Colonic mucosa (tissue), 4 donors: ENCODE measurements around the gene CCNH. TPM values are rescaled to one million over a fixed set of nuclear protein-coding genes. Genes with fewer than 3 reads are reported as not detected.

ENCODE experiments used
- DNase-seq: peaks from one replicate; pipeline ENCODE4 v3.0.0-alpha.2; 2020
- H3K27ac ChIP-seq: fragments of 200-600 bp; one replicate; pipeline ENCODE4 v1.8.0; 2021
- H3K27me3 ChIP-seq: fragments of 200-600 bp; one replicate; pipeline ENCODE4 v1.8.0; 2021
- H3K36me3 ChIP-seq: fragments of 200-600 bp; one replicate; pipeline ENCODE4 v1.8.0; 2021
- H3K4me1 ChIP-seq: fragments of 200-600 bp; one replicate; pipeline ENCODE4 v1.8.0; 2021; ENCODE audit warnings: mild to moderate bottlenecking
- H3K4me3 ChIP-seq: fragments of 200-600 bp; one replicate; pipeline ENCODE4 v1.8.0; 2021
- H3K9ac ChIP-seq, 2 donors: one replicate each; pipeline ENCODE4 v1.7.0; 2013; ENCODE audit warnings: control low read depth in 2 of 2, low read depth in 2 of 2, low read length in 2 of 2
- H3K9me3 ChIP-seq: fragments of 200-600 bp; one replicate; pipeline ENCODE4 v1.8.0; 2021
- intact Hi-C: fragments of 100-400 bp; cut with DNase I; formaldehyde crosslinking; loops from one replicate; pipeline ENCODE4 v1.14.1; 2022
- total RNA-seq, 2 donors: library from RNA; stranded (reverse); fragmentation: NEBNext Ultra II Directional in 1 of 2; extraction: Animal tissue kit (Norgen Biotek cat#: 25700) in 1 of 2; gene quantifications; one replicate each; pipeline ENCODE4 v1.2.1, GENCODE V29; 2021
- TF ChIP-seq, protein P1 (sequence below): fragments of 200-600 bp; IDR thresholded peaks from one replicate; pipeline ENCODE4 v1.8.0; 2022; ENCODE audit warnings: antibody characterized with exemption, mild to moderate bottlenecking
- donor health status: healthy.
- donor health status: DM: no; HTN: no; CAD: no.
- donor health status: DM: no; HTN: no; CAD: no.

The CCNH gene
- total RNA-seq, 2 donors from 2014 or later, result 36.3 to 41.1 TPM

DNA sequence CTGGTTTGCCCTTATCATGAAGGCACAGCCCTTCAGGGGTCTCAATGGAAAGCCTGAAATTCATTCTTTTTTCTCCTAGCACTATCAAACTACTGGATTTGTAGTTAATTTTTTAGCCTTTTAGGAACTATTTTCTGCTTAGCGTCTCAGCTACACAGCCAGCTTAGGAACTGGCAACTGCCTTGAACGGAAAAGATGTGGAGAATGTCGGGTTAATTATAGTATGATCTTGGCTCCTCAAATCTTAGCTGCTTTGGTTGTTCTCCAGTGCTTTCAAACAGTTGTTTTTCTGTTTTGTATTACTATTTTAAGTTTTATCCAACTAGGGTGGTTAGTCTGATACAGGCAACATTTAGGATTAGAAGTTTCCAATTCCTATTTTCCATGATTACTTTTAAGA, 44.1 kb downstream of the CCNH start:
- no peak overlapping the region for H3K9ac ChIP-seq
- intact Hi-C loops, result no loop called here
- H3K4me1 ChIP-seq, result no peaks in the 10 kb centered on the region
- H3K4me3 ChIP-seq, result no peak overlapping the region
- TF ChIP-seq, protein P1, sequence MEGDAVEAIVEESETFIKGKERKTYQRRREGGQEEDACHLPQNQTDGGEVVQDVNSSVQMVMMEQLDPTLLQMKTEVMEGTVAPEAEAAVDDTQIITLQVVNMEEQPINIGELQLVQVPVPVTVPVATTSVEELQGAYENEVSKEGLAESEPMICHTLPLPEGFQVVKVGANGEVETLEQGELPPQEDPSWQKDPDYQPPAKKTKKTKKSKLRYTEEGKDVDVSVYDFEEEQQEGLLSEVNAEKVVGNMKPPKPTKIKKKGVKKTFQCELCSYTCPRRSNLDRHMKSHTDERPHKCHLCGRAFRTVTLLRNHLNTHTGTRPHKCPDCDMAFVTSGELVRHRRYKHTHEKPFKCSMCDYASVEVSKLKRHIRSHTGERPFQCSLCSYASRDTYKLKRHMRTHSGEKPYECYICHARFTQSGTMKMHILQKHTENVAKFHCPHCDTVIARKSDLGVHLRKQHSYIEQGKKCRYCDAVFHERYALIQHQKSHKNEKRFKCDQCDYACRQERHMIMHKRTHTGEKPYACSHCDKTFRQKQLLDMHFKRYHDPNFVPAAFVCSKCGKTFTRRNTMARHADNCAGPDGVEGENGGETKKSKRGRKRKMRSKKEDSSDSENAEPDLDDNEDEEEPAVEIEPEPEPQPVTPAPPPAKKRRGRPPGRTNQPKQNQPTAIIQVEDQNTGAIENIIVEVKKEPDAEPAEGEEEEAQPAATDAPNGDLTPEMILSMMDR, result no peak
- H3K9me3 ChIP-seq, result no peaks in the 10 kb centered on the region
- no peak overlapping the region for H3K27ac ChIP-seq
- H3K36me3 ChIP-seq, result no peaks in the 10 kb centered on the region
- no peak for DNase-seq
- no peaks in the 10 kb centered on the region for H3K27me3 ChIP-seq

DNA sequence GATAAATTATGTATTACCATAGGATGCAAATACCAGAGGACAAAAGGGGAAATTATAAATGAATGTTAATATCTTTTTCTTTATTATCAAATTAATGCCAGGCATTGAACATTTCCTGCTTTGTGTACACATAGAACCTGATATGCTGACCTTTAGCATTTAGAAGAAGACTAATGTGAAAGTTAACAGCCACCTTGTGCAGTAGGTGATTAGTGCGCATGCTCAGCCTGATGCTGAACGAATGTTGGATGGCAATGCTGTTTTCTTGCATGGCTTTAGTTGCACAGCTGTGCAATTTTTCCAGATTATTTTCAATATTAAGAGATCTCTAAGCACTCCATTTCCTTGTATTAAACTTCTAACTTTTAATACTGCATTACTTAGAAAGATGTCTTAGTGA, 45.5 kb downstream of the CCNH start:
- Histone ChIP-seq H3K36me3 (no peaks in the 10 kb centered on the region), H3K27me3 (no peaks in the 10 kb centered on the region), H3K4me1 (no peaks in the 10 kb centered on the region), H3K9ac (no peak overlapping the region), H3K9me3 (no peaks in the 10 kb centered on the region), H3K27ac (no peak overlapping the region), H3K4me3 (no peak overlapping the region)
- intact Hi-C loops, result no loop called here
- no peak for DNase-seq
- TF ChIP-seq, protein P1, result no peak

DNA sequence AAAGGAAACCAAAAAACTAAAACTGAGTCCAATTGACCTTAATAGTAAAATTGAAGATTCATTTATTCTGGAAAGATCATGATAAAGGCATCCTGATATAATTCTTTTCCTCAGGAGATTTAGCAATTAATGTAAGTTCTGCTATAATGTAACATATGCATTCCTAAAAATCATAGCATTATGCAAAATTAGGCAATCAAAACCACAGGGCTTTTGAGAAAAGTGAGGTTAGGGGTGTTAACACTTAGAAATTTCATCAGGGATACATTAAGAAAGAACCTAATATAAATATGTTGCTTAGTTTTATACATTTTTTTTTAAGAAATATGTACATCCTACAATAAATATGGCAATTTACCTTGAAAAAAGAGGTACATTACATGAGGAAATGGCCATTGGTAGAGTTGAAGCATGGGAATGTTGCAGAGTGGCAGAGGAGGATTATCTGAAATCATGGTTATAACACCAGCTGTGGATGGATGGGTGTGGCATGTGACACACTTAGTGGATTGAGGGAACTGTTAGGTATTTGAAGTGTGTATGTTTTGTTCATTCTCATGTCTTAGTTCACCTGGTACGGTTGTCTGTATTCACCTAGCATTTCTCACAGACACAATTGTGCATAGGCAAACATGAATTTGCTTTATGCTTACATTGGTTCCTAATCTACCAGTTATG, 51.1 kb downstream of the CCNH start:
- Histone ChIP-seq H3K4me3 (no peak overlapping the region), H3K9ac (no peak overlapping the region), H3K9me3 (no peaks in the 10 kb centered on the region), H3K4me1 (no peaks in the 10 kb centered on the region), H3K27ac (no peak overlapping the region), H3K27me3 (no peaks in the 10 kb centered on the region), H3K36me3 (no peaks in the 10 kb centered on the region)
- intact Hi-C loops, result no loop called here
- DNase-seq, result no peak
- TF ChIP-seq, protein P1, result no peak

DNA sequence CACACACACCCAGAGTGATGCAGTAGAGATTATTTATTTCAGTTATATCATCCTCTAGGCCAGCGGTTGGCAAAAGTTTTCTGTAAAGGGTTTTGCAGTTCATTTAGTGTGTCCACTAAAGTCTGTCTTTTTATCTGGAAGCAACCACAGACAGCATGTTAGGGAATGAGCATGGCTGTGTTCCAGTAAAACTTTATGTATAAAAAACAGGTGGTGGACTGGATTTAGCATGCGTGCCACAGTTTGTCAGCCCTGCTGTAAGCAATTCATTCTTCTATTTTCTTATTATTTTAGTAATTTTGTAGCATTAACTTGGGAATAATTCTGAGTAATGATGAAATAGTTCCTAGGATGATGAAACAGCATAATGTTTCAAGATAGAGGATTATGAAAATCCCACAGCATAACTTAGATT, 51.7 kb downstream of the CCNH start:
- no peaks in the 10 kb centered on the region for H3K27me3 ChIP-seq
- no peak overlapping the region for H3K4me3 ChIP-seq
- H3K27ac ChIP-seq, result no peak overlapping the region
- intact Hi-C loops, result no loop called here
- TF ChIP-seq, protein P1, result no peak
- H3K9ac ChIP-seq, result no peak overlapping the region
- no peak for DNase-seq
- H3K9me3 ChIP-seq, result no peaks in the 10 kb centered on the region
- H3K36me3 ChIP-seq, result no peaks in the 10 kb centered on the region
- no peaks in the 10 kb centered on the region for H3K4me1 ChIP-seq

DNA sequence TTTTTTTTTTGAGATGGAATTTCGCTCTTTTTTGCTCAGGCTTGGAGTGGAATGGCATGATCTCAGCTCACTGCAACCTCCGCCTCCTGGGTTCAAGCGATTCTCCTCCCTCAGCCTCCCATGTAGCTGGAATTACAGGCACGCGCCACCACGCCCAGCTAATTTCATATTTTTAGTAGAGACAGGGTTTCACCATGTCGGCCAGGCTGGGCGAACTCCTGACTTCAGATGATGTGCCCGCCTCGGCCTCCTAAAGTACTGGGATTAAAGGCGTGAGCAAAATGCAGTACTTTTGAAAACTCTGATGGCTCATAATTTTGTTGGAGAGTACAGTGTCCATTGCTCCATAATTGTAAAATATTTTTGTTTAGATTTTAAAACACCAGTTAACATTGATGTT, 52.6 kb downstream of the CCNH start:
- no peak for DNase-seq
- Histone ChIP-seq H3K36me3 (no peaks in the 10 kb centered on the region), H3K9me3 (no peaks in the 10 kb centered on the region), H3K4me3 (no peak overlapping the region), H3K27me3 (no peaks in the 10 kb centered on the region), H3K4me1 (no peaks in the 10 kb centered on the region), H3K27ac (no peak overlapping the region), H3K9ac (no peak overlapping the region)
- intact Hi-C loops, result no loop called here
- TF ChIP-seq, protein P1, result no peak
